Fibroblast of lung (primary cell): ENCODE results near the gene LRGUK.

Experiments
- EZH2 ChIP-seq: IDR thresholded peaks from 2 replicates; pipeline ENCODE4 v1.5.1; 2012; ENCODE audit warnings: low read length, control low read depth, mild to moderate bottlenecking; ENCODE audit errors: missing control alignments
- TF ChIP-seq, protein P1 (sequence below), 2 donors: IDR thresholded peaks in 1 of 2; conservative IDR thresholded peaks in 1 of 2; 1 replicate in 1 of 2; 2 replicates in 1 of 2; pipeline ENCODE4 v1.5.1; 2011 to 2012; ENCODE audit warnings: low read length in 2 of 2, control low read depth in 1 of 2, inconsistent platforms in 1 of 2, low read depth in 1 of 2, mild to moderate bottlenecking in 1 of 2

DNA sequence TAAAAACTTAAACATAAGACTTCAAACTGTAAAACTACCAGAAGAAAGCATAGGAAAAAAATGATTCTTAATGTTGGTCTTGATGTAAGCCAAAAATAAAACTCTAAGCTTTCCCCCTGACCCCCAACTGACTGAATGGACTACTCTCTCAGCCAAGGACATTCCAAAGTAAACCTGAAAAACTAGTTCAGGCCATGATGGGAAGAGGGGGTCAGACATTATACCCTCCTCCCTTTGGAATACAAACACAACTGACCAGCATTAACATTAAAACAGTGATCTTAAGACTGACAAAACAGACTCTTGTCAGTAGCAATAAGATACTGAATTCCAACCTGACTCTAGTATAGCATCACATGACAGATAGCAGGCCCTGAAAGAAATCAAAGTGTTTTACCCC is 13.5 kb upstream of the LRGUK start:
- TF ChIP-seq, protein P1, sequence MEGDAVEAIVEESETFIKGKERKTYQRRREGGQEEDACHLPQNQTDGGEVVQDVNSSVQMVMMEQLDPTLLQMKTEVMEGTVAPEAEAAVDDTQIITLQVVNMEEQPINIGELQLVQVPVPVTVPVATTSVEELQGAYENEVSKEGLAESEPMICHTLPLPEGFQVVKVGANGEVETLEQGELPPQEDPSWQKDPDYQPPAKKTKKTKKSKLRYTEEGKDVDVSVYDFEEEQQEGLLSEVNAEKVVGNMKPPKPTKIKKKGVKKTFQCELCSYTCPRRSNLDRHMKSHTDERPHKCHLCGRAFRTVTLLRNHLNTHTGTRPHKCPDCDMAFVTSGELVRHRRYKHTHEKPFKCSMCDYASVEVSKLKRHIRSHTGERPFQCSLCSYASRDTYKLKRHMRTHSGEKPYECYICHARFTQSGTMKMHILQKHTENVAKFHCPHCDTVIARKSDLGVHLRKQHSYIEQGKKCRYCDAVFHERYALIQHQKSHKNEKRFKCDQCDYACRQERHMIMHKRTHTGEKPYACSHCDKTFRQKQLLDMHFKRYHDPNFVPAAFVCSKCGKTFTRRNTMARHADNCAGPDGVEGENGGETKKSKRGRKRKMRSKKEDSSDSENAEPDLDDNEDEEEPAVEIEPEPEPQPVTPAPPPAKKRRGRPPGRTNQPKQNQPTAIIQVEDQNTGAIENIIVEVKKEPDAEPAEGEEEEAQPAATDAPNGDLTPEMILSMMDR (conservative IDR thresholded peaks at IDR 0.05 in 1 of 2, IDR thresholded peaks at IDR 0.05 in 1 of 2; ENCODE audit: low read depth in 1 of 2, low read length in 2 of 2), result no peak
- TF ChIP-seq EZH2, result no peak
